Stimulated activated CD8-positive, alpha-beta memory T cell treated with anti-CD3 and anti-CD28 coated beads, Interleukin-7, amount 100 ng/mL, for 24 hours (primary cell): ENCODE data around the gene PICK1.
"Not testable (repeated sequence)": the region's sequence is repeated elsewhere in the genome, so short reads cannot be mapped to it uniquely, and the experiment has no call there.

ENCODE experiments used
- DNase-seq: peaks from one replicate; pipeline ENCODE4 v3.0.0-alpha.2; 2020; ENCODE audit warnings: low read depth

The PICK1 gene

DNA sequence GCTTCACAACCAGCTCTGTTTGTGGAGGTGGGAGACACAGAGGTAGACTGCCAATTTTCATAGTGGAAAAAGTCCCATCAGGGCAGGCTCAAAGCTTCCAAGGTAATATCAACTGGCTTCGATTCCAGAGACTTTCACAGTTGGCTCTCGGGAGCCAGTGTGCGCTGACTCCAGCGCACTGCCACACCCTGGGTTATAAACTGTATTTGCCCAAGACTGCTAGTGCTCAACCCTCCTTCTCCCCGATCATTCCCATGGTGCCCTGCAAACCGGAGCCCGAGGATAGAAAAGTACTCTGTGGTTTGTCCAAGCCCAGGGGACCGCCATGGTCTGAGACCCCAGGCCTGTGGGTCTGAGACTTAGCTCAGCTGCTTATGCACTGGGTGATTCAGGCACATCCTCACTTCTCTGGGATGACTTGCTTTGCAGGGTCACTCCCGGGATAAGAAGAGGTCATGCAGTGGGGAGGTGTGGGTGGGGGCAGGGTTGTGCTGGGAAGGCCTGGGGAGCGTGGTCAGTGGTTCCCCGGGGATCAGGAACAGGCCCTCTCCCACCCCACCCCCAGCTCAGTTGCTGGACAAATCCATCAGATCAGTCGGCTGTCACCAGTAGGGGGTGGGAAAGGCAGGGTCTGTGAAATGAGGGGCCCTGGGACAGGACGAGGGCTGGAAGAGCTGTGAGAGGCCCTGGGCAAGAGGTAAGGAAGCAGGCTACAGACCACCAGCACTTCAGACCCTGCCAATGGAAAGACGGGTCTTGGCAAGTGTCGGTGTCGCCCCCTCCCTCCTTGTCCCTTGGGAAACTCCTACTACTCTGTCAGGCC lies 26.7 kb upstream of the PICK1 start:
- DNase-seq = no peak

DNA sequence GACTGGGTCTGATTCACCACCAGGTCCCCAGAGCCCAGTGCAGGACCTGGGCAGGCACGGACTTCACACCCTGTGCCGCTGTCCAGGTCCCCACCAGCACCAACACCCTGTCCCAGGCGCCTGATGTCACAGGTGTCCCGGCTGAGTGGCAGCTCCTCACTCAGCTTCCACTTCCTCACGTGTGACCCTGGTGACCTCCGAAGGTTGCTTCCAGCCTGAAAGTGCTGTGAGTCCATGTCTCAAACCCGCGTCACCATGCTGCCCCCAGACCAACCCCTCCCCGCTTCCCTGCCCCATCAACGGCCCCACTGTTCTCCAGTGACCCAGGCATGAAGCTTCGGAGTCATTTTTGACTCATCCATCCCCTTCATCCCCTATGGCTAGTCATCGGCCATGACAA lies 25.7 kb upstream of the PICK1 start:
- no peak for DNase-seq

DNA sequence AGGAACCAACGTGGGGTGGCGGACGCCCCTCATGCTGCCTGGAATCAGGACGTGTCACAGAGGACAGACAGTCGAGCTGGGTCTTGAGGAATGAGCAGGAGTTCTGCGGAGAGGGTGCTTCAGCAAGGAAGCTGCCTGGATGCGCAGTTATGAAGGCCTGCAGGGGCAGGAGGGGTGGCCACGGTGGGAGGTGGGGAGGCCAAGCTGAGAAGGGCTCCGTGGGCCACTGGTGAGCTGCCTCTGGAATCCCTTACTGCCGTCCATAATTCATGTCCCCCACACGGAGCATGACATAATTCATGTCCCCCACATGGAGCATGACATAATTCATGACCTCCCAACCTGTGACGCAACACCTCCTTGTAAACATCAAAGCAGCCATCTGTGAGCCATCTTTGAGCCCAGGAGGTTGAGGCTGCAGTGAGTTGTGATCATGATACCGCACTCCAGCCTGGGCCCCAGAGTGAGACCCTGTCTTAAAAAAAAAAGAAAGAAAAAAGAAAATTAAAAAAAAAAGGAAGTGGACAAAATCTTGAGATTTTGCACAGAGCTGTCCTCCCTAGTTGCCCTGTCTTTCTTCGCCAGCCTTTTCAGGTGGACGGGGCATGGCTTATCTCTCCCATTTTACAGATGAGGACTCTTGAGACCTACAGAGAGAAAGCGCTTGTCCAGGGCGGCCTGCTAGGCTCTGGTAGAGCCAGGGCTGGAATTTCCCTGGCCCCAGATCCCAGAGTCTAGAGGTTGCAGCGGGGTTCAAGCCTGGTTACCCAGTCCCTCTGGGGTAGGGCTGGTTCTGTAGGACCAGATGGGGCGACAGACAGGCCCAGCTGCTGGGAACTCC lies 24.3 kb upstream of the PICK1 start:
- no peak for DNase-seq

DNA sequence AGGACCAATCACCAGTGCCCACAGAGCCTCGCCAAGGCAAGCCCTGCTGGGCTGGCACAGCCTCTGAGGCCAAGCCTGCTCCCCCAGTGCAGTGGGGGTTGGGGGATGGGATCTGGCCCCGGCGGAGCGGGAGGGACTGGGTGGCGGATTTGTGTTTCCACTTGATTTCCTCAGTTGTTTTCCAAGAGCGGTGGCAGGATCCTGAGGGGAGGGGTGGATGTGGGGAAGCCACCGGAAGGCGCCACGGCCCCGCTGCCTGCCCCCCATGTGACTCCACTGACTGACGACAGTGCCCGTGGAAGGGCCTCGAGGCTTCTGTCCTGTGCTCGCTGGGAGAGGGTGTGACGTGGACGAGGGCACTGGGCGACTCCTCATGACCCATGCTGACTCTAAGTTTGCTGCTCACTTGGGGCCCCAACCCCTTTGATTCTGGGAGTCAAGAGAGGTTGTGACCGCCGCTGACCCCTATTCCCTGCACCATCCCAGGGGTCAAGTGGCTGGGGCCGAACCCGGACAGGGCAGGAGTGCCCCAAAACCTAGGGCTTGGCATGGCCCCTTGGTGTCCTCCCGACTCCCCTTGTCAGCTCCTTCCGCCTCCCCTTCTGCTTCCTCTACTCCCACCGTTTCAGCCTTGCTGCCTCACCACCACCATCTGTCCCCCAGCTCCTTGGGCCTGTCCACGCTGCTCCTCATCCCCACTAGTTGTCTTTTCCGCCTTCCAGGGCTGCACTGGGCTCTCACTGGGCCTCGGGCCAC lies 23.5 kb upstream of the PICK1 start:
- DNase-seq = no peak

DNA sequence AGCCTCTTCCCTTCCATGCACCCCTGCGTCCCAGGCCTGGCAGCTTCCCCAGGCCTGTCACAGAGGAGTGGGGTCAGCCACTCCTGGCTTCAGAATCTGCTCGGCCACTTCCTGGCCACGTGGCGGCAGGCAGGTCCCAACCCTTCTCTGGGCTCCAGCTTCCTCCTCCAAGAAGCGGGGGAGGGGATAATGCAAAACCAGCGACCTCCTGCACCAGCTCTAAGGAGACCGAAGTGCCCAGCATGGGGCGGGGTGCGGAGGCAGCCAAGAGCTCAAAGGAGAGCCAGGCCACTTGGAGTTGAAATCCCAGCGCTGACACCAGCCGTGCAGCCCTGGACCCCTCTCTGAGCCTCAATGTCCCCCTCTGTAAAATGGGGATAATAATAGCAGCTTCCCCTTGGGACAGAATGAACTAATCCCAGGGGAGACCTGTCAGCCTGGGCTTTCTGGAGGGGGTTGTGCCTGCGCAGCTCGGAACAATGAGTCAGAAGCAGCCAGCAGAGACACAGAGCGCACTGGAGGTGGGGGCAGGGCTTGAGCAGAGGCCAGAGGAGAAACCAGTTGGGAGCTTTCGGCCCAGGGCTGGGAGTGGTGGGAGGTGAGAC lies 22.8 kb upstream of the PICK1 start:
- no peak for DNase-seq

DNA sequence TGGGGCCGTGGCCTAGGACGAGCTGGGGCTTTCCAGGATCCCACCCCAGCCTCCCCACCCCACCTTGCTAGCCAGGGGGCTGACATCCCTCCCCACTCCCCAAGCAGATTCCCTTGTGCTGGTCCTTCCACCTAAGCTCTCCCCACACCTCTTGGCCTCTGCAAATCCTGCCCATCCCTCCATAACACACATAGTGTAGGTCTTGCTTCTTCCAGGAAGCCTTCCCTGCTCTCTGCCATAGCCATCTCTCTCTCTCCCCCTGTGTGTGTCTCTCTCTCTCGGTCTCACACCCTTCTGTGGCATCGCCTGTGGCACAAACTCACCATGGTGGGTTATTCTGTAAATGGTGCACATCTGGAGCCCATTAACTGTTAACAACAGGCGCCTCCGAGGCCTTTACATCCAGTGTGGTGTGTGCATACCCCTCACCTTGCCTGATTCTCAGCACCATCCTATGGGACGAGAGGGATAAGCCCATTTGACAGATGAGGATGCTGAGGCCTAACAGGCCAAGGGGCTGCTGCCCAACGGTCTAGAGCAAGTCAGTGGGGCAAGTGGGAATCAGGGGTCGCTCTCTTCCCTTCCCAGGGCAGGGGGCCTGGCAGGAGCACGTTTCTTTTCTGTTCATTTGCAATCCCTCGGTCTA lies 22.2 kb upstream of the PICK1 start:
- no peak for DNase-seq

DNA sequence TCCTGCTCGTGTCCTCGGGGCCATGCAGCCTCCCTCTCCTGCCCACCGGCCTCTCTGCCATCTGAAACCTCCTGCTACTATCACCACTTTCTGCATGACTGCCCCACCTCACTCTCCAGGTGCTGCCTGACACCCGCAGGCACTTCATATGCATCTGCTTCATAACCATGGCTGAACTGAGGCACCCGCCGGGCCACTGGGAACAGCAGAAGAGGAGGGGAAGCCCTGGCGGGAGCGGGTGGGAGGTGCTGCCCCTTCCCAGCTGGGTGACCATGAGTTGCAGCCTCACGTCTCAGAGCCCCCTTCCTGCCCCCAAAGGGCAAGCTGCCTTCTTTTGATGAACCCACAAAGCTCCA lies 21.7 kb upstream of the PICK1 start:
- no peak for DNase-seq

DNA sequence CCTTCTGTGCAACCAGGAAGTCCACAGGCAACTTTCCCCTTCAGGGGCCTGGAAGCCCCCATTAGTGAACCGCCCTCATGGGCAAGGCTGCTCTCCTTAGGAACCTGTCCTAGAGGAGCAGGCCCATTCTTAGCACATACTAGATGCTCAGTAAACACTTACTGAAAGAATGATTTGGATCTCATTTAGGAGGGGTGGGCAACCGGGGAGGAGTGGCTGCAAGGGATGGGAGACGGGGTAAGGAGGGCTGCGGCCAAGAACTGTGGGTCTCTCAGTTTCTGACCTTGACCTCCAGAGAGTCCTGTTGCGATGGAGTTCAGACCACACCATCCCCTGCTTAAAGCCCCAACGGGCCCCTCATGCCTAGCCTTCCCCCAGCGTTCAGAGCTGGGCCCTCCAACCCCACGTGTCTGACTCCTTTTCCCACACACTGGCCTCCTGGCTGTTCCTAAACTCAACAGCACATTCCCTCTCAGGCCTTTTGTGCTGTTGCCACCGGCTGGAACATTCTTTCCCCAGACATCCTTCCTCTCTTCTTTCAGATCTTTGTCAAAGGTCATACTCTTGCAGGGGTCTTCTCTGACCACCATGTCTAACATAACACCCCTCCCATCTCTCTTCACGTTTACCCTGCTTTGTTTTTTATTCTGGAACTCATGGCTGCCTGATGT lies 20.7 kb upstream of the PICK1 start:
- no peak for DNase-seq

DNA sequence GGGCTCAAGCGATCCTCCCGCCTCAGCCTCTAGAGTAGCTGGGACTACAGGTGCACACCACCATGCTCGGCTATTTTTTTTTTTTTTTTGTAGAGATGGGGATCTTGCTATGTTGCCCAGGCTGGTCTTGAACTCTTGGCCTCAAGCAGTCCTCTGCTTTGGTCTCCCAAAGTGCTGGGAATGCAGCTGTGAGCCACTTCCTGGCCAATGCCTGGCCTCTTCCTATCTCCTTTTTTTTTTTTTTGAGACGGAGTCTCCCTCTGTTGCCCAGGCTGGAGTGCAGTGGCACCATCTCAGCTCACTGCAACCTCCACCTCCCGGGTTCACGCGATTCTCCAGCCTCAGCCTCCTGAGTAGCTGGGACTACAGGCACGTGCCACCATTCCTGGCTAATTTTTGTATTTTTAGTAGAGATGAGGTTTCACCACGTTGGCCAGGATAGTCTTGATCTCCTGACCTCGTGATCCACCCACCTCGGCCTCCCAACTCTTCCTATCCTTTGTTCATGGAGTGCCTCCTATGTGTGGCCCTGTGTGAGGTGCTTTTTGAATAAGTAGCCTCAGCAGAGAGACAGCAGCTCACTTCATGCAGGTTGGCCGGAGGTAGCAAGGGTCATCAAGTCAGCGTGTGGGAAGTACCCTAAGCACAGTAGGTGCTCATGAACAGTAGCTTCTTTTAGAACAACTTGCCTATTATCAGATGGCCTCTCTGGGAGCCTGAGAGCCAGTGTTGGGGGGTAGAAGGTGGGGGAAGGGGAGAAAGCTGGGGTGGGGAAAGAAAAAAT lies 19.6 kb upstream of the PICK1 start:
- DNase-seq = not testable (repeated sequence)

DNA sequence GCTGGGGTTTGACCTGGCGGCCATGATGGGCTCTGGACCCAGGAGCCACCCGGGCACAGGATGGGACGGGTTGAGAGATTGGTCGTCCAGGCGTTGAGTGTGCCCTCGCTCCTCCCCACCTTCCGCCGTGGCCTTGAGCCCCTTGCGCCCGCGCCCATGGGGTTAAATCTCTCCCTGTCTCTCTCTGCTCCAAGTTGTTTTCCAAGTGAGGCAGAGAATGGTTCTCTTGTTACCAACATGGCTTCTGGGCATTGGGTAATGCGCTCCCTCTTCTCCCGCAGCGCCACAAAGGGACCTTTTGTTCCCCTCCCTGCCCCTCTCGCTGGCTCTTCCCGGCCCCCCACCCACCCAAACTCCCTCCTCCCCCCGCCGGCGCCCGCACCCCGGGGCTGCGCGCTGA lies 18.8 kb upstream of the PICK1 start:
- no peak for DNase-seq

DNA sequence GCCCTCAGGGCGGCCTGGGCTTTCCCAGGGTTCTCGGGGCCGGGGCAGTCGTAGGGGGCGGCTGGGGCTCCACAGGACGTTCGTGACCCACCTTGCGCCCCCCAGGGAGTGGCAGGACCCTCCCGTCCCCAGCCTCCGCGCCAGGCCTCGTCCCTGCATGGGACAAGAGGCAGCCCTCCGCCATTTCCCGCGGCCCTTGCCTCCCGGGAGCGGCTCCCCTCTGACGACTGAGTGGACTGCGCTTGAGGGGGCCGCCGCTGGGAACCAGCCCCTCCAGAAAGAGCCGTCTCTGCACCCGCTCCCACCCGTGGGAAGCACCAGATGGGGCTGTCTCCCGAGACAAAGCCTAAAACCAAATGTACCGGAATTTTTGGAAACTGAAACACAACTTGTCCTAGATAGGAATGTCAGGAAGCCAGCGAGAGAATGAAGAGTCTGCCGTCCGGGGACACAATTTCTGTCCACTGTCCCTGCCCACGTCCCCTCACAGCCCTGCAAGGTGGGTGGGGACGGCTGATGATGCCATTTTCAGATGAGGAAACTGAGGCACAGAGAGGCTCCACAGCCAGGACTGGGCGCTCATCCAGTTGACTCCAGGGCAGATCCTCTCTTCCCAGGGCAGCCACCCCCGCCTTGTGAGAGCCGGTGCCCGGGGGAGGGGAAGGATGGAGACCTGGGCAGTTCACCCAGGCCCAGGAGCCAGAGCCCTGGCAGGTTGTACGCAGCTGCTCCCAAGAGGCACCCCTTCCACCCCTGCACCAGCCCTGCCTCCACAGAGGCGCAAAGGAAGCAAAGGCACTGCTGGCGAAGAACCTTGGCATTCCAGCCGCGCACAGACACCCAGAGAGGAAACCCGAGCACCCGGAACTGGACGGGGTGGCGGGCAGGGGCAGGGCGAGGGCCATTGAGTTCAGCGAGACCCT lies 18.1 kb upstream of the PICK1 start:
- DNase-seq = no peak

DNA sequence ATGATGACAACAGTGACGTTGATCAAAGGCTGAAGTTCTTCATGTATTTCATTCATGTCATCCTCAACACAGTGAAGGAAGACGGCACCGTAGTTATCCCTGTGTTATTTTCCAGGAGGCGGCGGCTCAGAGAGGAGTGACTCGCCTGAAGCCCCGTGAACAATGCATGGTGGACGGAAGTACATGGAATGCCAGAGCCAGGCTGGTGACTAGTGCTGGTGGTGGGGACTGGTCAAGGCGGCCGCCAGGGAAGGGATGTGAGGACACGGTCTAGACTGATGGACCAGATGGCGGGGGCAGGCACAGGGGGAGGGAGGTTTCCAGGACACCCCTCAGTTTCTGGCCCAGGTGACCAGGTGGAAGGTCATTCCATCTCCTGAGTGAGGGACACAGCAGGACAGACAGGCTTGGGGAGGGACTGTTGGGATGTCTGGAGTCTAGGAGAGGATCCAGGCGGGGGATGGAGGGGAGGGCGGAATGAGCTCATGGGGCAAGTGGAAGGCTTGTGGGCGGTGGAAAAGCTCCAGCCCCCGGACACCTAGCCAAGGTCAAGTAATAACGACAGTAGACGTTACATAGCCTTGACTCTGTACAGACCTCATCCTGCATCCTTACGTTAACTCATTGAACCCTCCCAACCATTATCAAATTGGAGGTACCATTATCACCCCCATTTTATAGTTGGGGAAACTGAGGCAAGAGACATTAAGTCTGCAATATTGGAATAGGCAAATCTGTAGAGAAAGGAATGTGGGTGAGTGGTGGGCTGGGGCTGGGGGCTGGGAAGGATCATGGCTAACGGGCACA lies 16.0 kb upstream of the PICK1 start:
- DNase-seq = no peak

DNA sequence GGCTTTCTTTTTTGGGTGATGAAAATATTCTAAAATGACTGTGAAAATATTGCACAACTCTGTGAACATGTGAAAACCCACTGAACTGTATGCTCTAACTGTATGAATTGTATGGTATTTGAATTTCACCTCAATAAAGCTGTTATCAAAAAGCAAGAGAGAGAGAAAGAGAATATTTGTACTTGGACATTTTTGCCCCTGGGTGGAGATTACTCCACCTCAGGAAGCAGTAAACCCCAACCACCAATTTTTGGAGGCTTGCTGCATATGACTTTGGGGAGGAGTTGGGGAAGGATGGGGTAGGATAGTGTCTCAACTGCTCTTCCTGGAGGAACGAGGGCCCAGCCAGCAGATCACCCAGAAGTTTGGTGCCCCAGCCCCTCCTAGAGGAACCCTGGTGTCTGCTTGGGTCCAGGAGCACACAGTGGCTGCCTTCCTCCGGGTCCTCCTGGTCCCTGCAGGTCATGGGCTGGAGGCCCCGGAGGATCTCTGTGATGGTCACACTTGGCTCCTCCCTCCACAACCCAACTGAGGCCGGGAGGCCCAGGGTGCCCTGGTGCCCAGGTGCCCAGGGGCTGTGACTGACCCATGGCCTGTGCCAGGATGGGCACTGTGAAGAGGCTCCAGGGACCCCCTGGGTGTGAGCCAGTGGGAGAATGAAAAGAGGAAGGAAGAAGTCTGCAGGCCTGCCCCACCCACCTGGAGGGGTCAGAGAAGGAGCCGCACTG lies 15.3 kb upstream of the PICK1 start:
- DNase-seq = no peak

DNA sequence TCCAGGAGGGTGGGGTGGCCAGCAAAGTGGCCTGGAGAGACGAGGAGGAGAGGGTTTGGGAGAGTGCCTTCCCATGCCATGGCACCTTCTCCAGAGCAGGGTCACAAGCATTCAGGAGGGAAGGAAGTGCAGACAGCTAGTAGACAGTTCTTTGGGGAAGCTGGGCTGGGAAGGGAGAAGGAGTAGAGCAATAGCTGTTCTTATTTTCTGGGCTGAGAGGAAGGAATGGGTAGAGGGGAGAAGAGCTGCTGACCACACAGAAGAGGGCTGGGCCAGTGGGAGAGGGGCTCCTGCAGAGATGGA lies 14.8 kb upstream of the PICK1 start:
- no peak for DNase-seq

DNA sequence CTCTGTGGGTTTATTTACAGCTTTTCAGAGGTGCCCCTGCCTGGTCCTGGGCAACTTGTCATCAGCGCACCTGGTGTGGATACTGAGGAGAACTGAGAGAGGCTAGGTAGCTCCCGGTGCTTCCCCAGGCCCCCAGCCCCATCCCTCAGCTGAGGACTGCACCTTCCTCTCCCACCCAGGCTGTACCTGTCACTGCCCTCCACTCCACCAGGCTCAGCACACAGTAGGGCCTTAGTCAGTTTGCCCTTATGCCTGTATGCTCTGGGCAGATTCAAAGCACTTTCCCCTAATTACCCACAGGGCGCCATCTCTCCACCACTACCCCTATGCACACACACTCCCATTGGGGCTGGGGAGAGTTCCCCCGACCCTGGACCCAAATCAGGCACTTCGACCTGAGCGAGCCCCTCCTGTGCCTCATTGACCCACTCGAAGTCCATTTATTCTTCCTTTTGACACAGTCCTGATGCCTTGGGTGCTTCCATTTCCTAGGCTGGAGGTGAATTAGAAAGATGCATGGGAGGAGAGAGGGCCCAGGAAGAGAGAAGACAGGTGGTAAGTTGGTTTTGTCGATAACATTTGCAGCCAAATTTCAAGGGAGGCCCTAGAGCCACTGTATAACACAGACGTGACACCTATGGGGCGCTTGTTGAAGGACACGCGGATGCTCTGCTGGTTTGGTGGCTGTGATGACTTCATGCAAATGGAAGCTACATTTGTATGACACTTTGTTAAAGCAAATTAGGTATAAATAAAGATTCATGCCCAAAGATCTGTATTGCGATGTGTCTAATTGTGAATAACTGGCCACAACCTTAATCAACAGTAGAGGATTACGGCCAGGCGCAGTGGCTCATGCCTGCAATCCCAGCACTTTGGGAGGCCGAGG lies 13.8 kb upstream of the PICK1 start:
- no peak for DNase-seq

DNA sequence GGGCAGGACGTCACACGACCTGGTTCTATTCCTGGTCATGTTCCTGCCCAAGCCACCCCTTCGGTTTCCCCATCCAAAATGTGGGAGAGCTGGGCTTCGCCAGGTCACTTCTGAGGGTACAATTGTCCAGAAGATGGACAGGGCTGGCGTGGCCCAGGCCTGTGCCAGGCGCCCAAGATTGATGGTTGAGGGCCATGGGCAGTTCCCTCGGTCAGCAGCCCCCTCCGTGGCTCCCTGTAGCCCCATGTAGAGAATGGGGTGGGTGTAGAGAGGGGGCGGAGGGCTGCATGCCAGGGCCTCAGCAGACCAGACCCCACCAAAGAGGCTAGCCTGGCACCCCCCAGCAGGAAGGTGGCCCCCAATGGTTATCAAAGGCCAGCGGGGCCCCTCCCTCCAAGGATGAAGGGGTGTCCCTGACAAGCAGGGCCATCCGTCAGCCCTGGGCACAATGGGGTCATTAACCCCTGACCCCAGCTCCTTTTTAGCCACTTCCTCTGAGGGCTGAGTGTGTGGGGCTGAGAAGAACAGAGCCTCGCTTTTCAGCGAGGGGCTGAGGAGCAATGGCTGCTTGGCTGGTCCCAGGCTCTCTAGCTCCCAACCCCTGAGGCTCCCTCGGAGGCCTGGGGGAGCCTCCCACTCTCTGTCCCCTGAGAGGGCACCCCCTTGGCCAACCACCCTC lies 11.0 kb upstream of the PICK1 start:
- DNase-seq = no peak
